Measurements from ENCODE around the gene LPP. TPM values are rescaled to one million over a fixed set of nuclear protein-coding genes. Genes with fewer than 3 reads are reported as not detected.

The LPP gene
- total RNA-seq, 1 experiment from 2014 or later: 12.6 TPM

DNA sequence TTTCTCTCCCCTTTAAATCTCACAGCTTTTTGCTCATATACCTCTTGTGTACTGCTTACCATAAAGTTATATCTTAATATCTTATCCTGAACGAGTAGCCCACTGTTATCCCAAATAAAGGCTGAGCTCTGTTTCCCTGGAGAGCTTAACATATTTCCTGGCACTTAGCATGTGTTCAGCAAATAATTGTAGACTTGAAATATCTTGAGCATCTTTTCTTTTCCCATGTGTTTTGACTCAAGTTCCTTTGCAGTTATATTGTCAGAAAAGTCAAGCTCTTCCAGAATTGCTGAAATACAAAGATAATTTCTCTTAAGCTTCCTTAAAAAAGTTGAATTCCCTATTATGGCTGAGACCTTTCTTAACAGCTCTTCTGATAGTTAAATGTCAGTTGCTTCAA, 150.5 kb downstream of the LPP start:
- in situ Hi-C loops (cut with HindIII; ENCODE audit: low sequenced_read_pairs): no loop called here
- no peak for DNase-seq (ENCODE audit: low spot score)

- DNase-seq (ENCODE audit: low spot score): no peak
- in situ Hi-C loops (cut with HindIII; ENCODE audit: low sequenced_read_pairs): no loop called here
Measured at GRCh38 chr3:188305220-188305619, 151.3 kb downstream of the LPP start.

DNA sequence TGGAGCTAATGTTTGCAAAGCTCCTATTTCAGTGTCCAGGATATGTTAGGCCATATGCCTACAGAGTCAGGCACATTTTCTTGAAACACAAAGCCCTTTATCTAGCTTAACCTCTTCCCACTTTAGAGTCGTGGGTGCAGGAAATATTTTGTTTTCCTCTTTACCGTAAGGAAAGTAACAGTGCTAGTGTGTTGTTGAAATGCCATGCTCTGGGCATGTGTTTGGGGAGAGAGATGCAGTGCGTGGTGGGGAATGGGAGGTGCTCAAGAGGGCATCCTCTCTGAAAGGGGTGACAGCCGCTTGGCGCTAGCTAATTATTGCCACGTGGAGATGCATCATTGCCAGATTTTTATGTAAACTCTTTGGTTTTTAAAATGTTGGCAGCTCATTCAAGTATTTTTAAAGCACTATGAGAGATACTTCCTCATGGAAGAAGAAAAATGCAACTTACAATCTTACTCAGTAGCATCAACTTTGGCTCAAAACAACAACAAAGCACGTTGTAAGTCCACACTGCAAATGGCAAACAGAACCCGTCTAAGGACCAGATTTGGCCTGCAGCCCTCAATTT, 152.6 kb downstream of the LPP start:
- in situ Hi-C loops (cut with HindIII; ENCODE audit: low sequenced_read_pairs): no loop called here

DNA sequence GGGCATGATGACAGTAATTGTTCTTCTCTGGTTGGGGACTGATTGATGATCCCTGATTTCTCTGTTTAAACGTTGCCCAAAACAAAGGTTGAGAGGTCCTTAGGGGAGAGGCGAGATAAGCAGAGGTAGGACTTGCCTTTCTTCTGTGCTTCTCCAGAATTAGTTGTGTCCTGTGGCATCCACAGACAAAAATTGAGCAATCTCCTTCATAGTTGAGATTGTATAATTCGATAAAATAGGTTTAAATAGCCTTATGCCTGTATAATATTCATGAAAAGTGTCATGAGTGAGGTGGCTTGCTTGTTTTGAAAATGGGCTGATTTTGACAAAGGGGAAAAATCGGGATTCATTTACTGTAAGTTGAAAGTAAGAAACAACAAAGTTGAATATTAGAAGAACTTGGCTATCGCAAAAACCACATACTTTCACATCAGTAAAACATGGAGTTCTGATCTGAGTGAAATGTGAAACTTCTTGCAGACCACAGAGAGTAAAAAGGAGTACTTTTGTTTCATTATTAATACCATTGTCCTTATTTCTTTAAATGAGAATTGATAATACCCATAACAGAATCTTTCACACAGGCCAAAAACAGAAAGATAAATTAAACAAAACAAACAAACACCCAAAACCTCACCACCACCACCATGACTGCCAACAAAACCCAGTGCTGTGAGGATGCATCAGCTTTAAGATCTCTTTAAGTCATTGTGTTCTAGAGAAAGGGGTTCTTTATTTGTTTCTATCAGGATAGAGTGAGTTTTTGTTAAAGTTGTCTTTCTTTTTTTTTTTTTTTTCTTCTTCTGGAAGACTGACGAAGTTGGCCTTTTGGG, 155.7 kb downstream of the LPP start:
- in situ Hi-C loops (cut with HindIII; ENCODE audit: low sequenced_read_pairs): no loop called here
- DNase-seq (ENCODE audit: low spot score): no peak

More for the DNA sequence above, 152.6 kb downstream of the LPP start:
- DNase-seq (ENCODE audit: low spot score): no peak

GRCh38 chr3:188310270-188310710, 156.3 kb downstream of the LPP start:
- in situ Hi-C loops (cut with HindIII; ENCODE audit: low sequenced_read_pairs): no loop called here
- no peak for DNase-seq (ENCODE audit: low spot score)

- in situ Hi-C loops (cut with HindIII; ENCODE audit: low sequenced_read_pairs): no loop called here
- DNase-seq (ENCODE audit: low spot score): no peak
Measured at GRCh38 chr3:188315553-188315952, 161.6 kb downstream of the LPP start.

GRCh38 chr3:188316021-188316722, 162.2 kb downstream of the LPP start:
- in situ Hi-C loops (cut with HindIII; ENCODE audit: low sequenced_read_pairs): no loop called here

GRCh38 chr3:188316723-188317070, 162.7 kb downstream of the LPP start:
- DNase-seq (ENCODE audit: low spot score): peak; percentile 26
- in situ Hi-C loops (cut with HindIII; ENCODE audit: low sequenced_read_pairs): no loop called here

More at GRCh38 chr3:188316021-188316722, 162.2 kb downstream of the LPP start:
- DNase-seq (ENCODE audit: low spot score): no peak

- in situ Hi-C loops (cut with HindIII; ENCODE audit: low sequenced_read_pairs): no loop called here
- DNase-seq (ENCODE audit: low spot score): no peak
Measured at GRCh38 chr3:188319569-188319968, 165.6 kb downstream of the LPP start.

- in situ Hi-C loops (cut with HindIII; ENCODE audit: low sequenced_read_pairs): no loop called here
- no peak for DNase-seq (ENCODE audit: low spot score)
Measured at GRCh38 chr3:188320757-188321156, 166.8 kb downstream of the LPP start.

GRCh38 chr3:188321258-188321657, 167.3 kb downstream of the LPP start:
- DNase-seq (ENCODE audit: low spot score): no peak
- in situ Hi-C loops (cut with HindIII; ENCODE audit: low sequenced_read_pairs): no loop called here

- no peak for DNase-seq (ENCODE audit: low spot score)
- in situ Hi-C loops (cut with HindIII; ENCODE audit: low sequenced_read_pairs): no loop called here
Measured at GRCh38 chr3:188322135-188322887, 168.4 kb downstream of the LPP start.

DNA sequence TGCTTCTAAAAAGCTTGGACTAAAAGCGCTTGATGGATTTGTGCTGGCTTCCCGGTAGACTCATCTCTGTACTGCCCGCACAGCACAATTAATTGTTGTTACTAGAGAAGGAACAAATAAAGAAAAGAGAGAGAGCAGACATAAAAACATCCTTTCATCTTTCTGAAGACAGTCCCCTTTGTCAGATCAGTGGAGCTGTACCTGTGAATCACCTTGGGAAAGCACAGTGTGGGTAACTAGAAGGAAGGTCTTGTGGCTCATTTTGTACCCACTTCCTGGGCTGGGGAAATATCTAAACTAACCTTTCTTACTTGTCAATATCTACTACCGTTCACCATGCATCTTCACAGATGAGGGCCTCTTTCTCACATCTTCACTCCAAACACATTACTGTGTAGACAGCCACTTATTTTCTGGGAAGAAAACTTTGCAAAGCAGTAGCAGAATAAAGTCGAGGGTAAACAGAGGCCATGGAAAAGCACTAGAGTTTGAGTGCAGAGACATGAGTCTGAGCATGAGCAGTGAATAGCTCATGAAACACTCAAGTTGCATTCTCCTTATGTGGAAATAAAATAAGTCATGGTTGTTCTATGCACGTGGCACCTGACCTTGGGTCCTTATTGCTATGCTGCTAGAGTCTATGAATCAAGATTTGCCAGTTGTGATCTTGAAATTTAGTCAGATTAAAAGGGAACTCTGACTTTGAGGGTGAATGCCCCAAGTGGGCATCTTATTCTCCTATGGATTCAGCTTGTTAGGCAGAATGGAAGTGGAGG, 169.3 kb downstream of the LPP start:
- no peak for DNase-seq (ENCODE audit: low spot score)
- in situ Hi-C loops (cut with HindIII; ENCODE audit: low sequenced_read_pairs): no loop called here

- peak; percentile 81 for DNase-seq (ENCODE audit: low spot score)
- in situ Hi-C loops (cut with HindIII; ENCODE audit: low sequenced_read_pairs): no loop called here
Measured at GRCh38 chr3:188326111-188326510, 172.2 kb downstream of the LPP start.

GRCh38 chr3:188326968-188327367, 173.0 kb downstream of the LPP start:
- in situ Hi-C loops (cut with HindIII; ENCODE audit: low sequenced_read_pairs): no loop called here
- no peak for DNase-seq (ENCODE audit: low spot score)

DNA sequence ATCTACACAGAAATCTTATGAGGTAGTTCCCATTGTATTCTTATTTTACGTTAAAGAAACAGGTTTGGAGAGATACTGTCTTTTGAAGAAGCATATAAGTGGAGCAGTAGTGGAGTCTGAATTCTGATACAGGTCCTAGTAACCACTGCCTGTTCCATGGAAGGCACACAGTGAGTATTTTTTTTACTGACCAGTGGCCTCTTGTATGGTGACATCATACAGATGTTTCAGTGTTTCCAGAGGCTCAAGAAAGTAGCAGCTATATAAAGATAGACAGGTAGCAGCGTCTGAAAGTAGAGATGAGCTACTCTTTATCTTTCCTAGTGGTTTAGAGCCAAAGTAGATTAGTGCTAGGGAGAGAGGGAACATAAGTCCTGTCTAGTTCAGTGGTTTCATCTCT, 173.5 kb downstream of the LPP start:
- in situ Hi-C loops (cut with HindIII; ENCODE audit: low sequenced_read_pairs): no loop called here

DNA sequence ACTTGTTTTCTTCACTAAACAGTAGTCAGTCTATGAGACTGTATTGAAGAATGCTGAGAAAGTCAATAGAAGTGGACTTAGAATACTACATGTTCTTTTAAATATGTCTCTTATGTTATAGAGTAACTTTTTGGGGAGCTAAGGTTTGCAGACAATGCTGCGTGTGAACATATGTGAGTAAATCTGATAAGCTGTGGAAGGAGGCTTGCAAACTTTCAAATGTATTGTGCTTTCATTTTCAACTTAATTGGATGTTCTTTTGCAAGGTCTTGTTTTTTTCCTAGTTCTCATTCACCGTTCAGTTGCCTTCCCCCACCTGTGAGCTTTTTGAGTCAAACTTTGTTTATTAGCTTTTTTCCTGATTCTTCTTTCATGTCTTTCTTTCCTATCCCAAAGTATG, 176.2 kb downstream of the LPP start:
- DNase-seq (ENCODE audit: low spot score): no peak
- in situ Hi-C loops (cut with HindIII; ENCODE audit: low sequenced_read_pairs): no loop called here

More for the DNA sequence above, 173.5 kb downstream of the LPP start:
- no peak for DNase-seq (ENCODE audit: low spot score)

- peak; percentile 73 for DNase-seq (ENCODE audit: low spot score)
- in situ Hi-C loops (cut with HindIII; ENCODE audit: low sequenced_read_pairs): no loop called here
Measured at GRCh38 chr3:188331166-188331565, 177.2 kb downstream of the LPP start.

DNA sequence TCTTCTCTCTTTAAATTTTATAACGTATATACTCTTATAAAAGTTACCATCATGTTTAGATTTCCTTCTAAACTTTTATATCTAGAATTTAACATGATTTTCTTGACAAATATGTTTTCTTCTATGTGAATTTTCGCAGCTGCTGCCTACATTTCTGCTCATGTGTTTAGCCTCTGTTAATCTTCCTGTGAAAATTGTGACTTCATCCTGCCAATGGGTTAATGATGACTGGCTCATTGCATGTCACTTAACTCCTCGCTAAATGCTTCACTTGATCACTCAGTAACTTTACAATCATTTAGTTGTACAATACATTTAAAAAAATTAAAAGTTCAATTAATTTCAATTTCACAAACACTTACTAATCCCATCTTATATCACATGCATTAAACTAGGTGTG, 178.1 kb downstream of the LPP start:
- DNase-seq (ENCODE audit: low spot score): no peak
- in situ Hi-C loops (cut with HindIII; ENCODE audit: low sequenced_read_pairs): no loop called here

Measured in G401 (cell line).